SK-N-SH (cell line): ENCODE measurements around the gene PADI2. TPM values are rescaled to one million over a fixed set of nuclear protein-coding genes. Genes with fewer than 3 reads are reported as not detected.

ENCODE experiments used
- CTCF ChIA-PET: fragments of 300-600, 350-600 bp; formaldehyde crosslinking; extraction: SDS; loops from one replicate; lab custom pipeline; 2021; lab: Yijun Ruan, JAX
- POLR2A ChIA-PET: fragments of 350-600 bp; sonication (Branson Sonifier 250); formaldehyde crosslinking; extraction: SDS; loops from one replicate; lab custom pipeline; 2020; ENCODE audit warnings: antibody characterized with exemption, inconsistent platforms; lab: Yijun Ruan, JAX
- DNase-seq: peaks from one replicate; pipeline ENCODE4 v3.0.0; 2012
- H2AFZ ChIP-seq: fragments of 200-600 bp; sonication (generic); 2 replicates; pipeline ENCODE4 v1.8.1; 2016; ENCODE audit warnings: antibody characterized with exemption, mild to moderate bottlenecking, low read depth
- H3F3A ChIP-seq: fragments of 200-600 bp; sonication (generic); replicated peaks from 2 replicates; pipeline ENCODE3; 2016; ENCODE audit warnings: antibody characterized with exemption, mild to moderate bottlenecking; ENCODE audit not compliant: insufficient read depth
- H3K27ac ChIP-seq, 2 experiments: fragments of 200-500 bp in 1 of 2; fragments of 200-600 bp in 1 of 2; sonication (Bioruptor generic) in 1 of 2; sonication (generic), shearing (Covaris generic) in 1 of 2; 2 replicates each; pipeline versions ENCODE4 v1.5.1 to v1.6.1; 2014 to 2016; ENCODE audit warnings: low read depth in 2 of 2, inconsistent platforms in 1 of 2, low read length in 1 of 2, mild to moderate bottlenecking in 1 of 2, mixed read lengths in 1 of 2
- H3K27me3 ChIP-seq: fragments of 200-600 bp; sonication (generic), shearing (Covaris generic); 2 replicates; pipeline ENCODE4 v1.6.1; 2016; ENCODE audit warnings: mixed run types; ENCODE audit not compliant: insufficient read depth
- H3K36me3 ChIP-seq, 2 experiments: fragments of 200-500 bp in 1 of 2; fragments of 200-600 bp in 1 of 2; sonication (Bioruptor generic) in 1 of 2; sonication (generic) in 1 of 2; replicated peaks in 1 of 2; 2 replicates each; pipeline versions ENCODE3 to v1.5.1; 2014 to 2016; ENCODE audit warnings: low read length in 1 of 2, mild to moderate bottlenecking in 1 of 2; ENCODE audit not compliant: insufficient read depth in 2 of 2, control insufficient read depth in 1 of 2
- H3K4me1 ChIP-seq, 2 experiments: fragments of 200-500 bp in 1 of 2; fragments of 200-600 bp in 1 of 2; sonication (Bioruptor generic) in 1 of 2; sonication (generic), shearing (Covaris generic) in 1 of 2; 2 replicates each; pipeline versions ENCODE4 v1.5.1 to v1.6.1; 2014 to 2016; ENCODE audit warnings: low read depth in 1 of 2, low read length in 1 of 2, mixed run types in 1 of 2; ENCODE audit not compliant: insufficient read depth in 2 of 2, control insufficient read depth in 1 of 2
- H3K4me2 ChIP-seq: fragments of 200-600 bp; sonication (generic), shearing (Covaris generic); 2 replicates; pipeline ENCODE4 v1.6.1; 2017; ENCODE audit warnings: mixed run types
- H3K4me3 ChIP-seq, 2 experiments: fragments of 200-500 bp in 1 of 2; fragments of 200-600 bp in 1 of 2; sonication (Bioruptor generic) in 1 of 2; sonication (generic), shearing (Covaris generic) in 1 of 2; 2 replicates each; pipeline versions ENCODE4 v1.5.1 to v1.8.1; 2014 to 2016; ENCODE audit warnings: low read depth in 2 of 2, inconsistent platforms in 1 of 2, low read length in 1 of 2, mild to moderate bottlenecking in 1 of 2, mixed read lengths in 1 of 2, moderate library complexity in 1 of 2
- H3K79me2 ChIP-seq: fragments of 200-600 bp; sonication (generic); 2 replicates; pipeline ENCODE4 v1.8.1; 2017; ENCODE audit warnings: mild to moderate bottlenecking; ENCODE audit not compliant: insufficient read depth
- H3K9ac ChIP-seq: fragments of 200-600 bp; sonication (generic); 2 replicates; pipeline ENCODE4 v1.6.1; 2017; ENCODE audit warnings: mixed run types
- H3K9me2 ChIP-seq: fragments of 200-600 bp; sonication (generic); 2 replicates; pipeline ENCODE4 v1.6.1; 2017; ENCODE audit warnings: mixed run types
- H3K9me3 ChIP-seq: fragments of 200-600 bp; sonication (generic); 2 replicates; pipeline ENCODE4 v1.6.1; 2017; ENCODE audit warnings: mixed run types, mild to moderate bottlenecking, moderate library complexity
- H4K20me1 ChIP-seq: fragments of 200-600 bp; sonication (generic); 2 replicates; pipeline ENCODE4 v1.6.1; 2017; ENCODE audit warnings: mild to moderate bottlenecking, mixed run types; ENCODE audit not compliant: insufficient read depth
- CTCF ChIP-seq: fragments of 200-600 bp; sonication (generic); IDR thresholded peaks from 2 replicates; pipeline ENCODE4 v1.6.1; 2017; ENCODE audit warnings: antibody characterized with exemption, mild to moderate bottlenecking, moderate library complexity
- EZH2phosphoT487 ChIP-seq: fragments of 200-600 bp; sonication (generic); IDR thresholded peaks from 2 replicates; pipeline ENCODE4 v1.6.1; 2017; ENCODE audit warnings: low read depth, mixed run types, mild to moderate bottlenecking, antibody characterized with exemption, moderate library complexity, borderline replicate concordance
- FOXM1 ChIP-seq: IDR thresholded peaks from 2 replicates; pipeline ENCODE4 v1.4.0; 2012; ENCODE audit warnings: low read depth, mild to moderate bottlenecking
- GATA2 ChIP-seq: sonication (generic); formaldehyde crosslinking; IDR thresholded peaks from 2 replicates; pipeline ENCODE4 v1.5.0; 2020; ENCODE audit warnings: mild to moderate bottlenecking, missing genetic modification reagents
- IRF3 ChIP-seq: fragments of 150-350 bp; IDR thresholded peaks from 2 replicates; pipeline ENCODE4 v1.6.1; 2016; ENCODE audit warnings: mild to moderate bottlenecking, low read depth, low read length
- MEF2A ChIP-seq: IDR thresholded peaks from 2 replicates; pipeline ENCODE4 v1.4.0; 2012; ENCODE audit warnings: low read depth, borderline replicate concordance
- MXI1 ChIP-seq: IDR thresholded peaks from 2 replicates; pipeline ENCODE4 v1.6.1; 2012; ENCODE audit warnings: mild to moderate bottlenecking, low read depth, low read length, improper control_type of control experiment
- NRF1 ChIP-seq: IDR thresholded peaks from 2 replicates; pipeline ENCODE4 v1.6.1; 2012; ENCODE audit warnings: low read depth, mild to moderate bottlenecking, low read length
- PBX3 ChIP-seq: IDR thresholded peaks from 2 replicates; pipeline ENCODE4; 2012
- RAD21 ChIP-seq: IDR thresholded peaks from 2 replicates; pipeline ENCODE4 v1.6.1; 2012; ENCODE audit warnings: mild to moderate bottlenecking, low read length
- RFX5 ChIP-seq: IDR thresholded peaks from 2 replicates; pipeline ENCODE4 v1.6.1; 2012; ENCODE audit warnings: mild to moderate bottlenecking, improper control_type of control experiment, low read length
- RXRA ChIP-seq: IDR thresholded peaks from 2 replicates; pipeline ENCODE4 v1.4.0; 2012; ENCODE audit warnings: low read depth, mild to moderate bottlenecking, borderline replicate concordance
- SIN3A ChIP-seq: IDR thresholded peaks from 2 replicates; pipeline ENCODE4 v1.6.1; 2012; ENCODE audit warnings: low read depth, mild to moderate bottlenecking, low read length, moderate library complexity, borderline replicate concordance
- SMC3 ChIP-seq: IDR thresholded peaks from 2 replicates; pipeline ENCODE4 v1.6.1; 2012; ENCODE audit warnings: low read depth, low read length, improper control_type of control experiment
- TAF1 ChIP-seq: IDR thresholded peaks from 2 replicates; pipeline ENCODE4 v1.6.1; 2012; ENCODE audit warnings: low read depth, mild to moderate bottlenecking, low read length, moderate library complexity, borderline replicate concordance
- TCF12 ChIP-seq: IDR thresholded peaks from 2 replicates; pipeline ENCODE4 v1.4.0; 2012
- USF2 ChIP-seq: fragments of 150-350 bp; IDR thresholded peaks from 2 replicates; pipeline ENCODE4 v1.6.1; 2017; ENCODE audit warnings: antibody characterized with exemption, low read length, low read depth, borderline replicate concordance
- ZBTB33 ChIP-seq: IDR thresholded peaks from 2 replicates; pipeline ENCODE4 v1.4.0; 2012; ENCODE audit warnings: low read depth, borderline replicate concordance
- WGBS: methylation state at CpG from one replicate; pipeline ENCODE4 v1.1.6; 2017; ENCODE audit warnings: low lambda C conversion rate; 5-methylcytosine and 5-hydroxymethylcytosine counted together
- polyA plus RNA-seq, 3 experiments: library from polyadenylated mRNA; depleted of rRNA; stranded (reverse); fragments of >200 nt; gene quantifications; 2 replicates each; pipeline ENCODE4 v1.2.3, GENCODE V29; 2012

The PADI2 gene
- polyA plus RNA-seq, 1 of the 3 experiments (the other 2 are of a cell fraction): 0.58 TPM

GRCh38 chr1:17094664-17095063 is 24.6 kb downstream of the PADI2 start:
- no peak overlapping the region for H3K9ac ChIP-seq
- no peaks in the 10 kb centered on the region for H3K36me3 ChIP-seq
- H3K4me3 ChIP-seq: no peak overlapping the region
- no peaks in the 10 kb centered on the region for H3K9me2 ChIP-seq
- POLR2A ChIA-PET: no interaction called here
- H3K4me1 ChIP-seq: no peaks in the 10 kb centered on the region
- H2AFZ ChIP-seq: no peak overlapping the region
- no peak overlapping the region for H3K27ac ChIP-seq
- no peaks in the 10 kb centered on the region for H3K27me3 ChIP-seq
- no peaks in the 10 kb centered on the region for H4K20me1 ChIP-seq
- no peaks in the 10 kb centered on the region for H3F3A ChIP-seq
- CTCF ChIA-PET: interaction anchor here (0.9 kb wide), 1 partner anchor 31 kb away, joined by 3 read pairs; no protein-coding TSS in a partner anchor
- no peaks in the 10 kb centered on the region for H3K9me3 ChIP-seq
- DNase-seq: no peak
- H3K79me2 ChIP-seq: no peaks in the 10 kb centered on the region
- TF ChIP-seq CTCF (no peak), FOXM1 (no peak), IRF3 (no peak), RXRA (no peak), RAD21 (no peak), TAF1 (no peak), MXI1 (no peak), EZH2phosphoT487 (no peak), RFX5 (no peak), MEF2A (no peak), SMC3 (no peak)
- H3K4me2 ChIP-seq: no peak overlapping the region
- 49% methylated on average over 4 of the region's 5 CpGs for WGBS

DNA sequence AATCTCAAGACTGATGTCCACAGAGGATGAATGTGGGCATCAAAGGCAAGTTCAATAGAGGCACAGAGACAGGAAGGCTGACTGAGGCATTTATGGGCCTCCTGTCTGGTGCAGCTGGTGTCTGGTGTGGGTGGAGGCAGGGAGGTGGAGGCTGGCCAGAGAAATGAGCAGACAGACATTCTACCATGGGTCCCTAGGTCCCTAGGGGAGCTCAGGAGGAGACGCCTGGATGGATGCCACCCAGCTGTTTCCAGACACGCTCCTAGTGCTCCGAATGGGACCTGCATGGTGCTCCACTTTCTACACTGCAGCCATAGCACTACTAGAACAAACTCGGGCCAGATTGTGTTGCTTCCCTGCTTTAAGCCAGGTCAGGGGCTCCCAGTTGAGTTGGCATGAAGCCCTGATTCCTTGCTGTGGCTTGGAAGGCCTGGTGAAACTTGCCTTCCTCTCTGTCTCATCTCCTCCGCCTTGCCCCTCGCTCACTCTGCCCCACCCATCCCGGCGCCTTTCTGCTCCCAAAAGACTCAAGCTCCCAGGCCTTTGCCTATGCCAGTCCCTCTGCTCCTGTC is 25.3 kb downstream of the PADI2 start:
- TF ChIP-seq USF2: no peak
- no peak for TF ChIP-seq GATA2 (CRISPR knock-in tag)
- no peak for TF ChIP-seq CTCF
- TF ChIP-seq SIN3A: no peak
- no peak for TF ChIP-seq ZBTB33
- no peak for TF ChIP-seq PBX3
- no peak for TF ChIP-seq NRF1
- TF ChIP-seq FOXM1: no peak
- TF ChIP-seq TCF12: no peak
- Histone ChIP-seq H2AFZ (no peak overlapping the region), H3K9me3 (no peaks in the 10 kb centered on the region), H3K9me2 (no peaks in the 10 kb centered on the region), H3K79me2 (no peaks in the 10 kb centered on the region), H3K4me2 (no peak overlapping the region), H3K36me3 (no peaks in the 10 kb centered on the region), H4K20me1 (no peaks in the 10 kb centered on the region), H3K4me1 (no peaks in the 10 kb centered on the region), H3K27ac (no peak overlapping the region), H3K9ac (no peak overlapping the region), H3K27me3 (no peaks in the 10 kb centered on the region), H3K4me3 (no peak overlapping the region), H3F3A (no peaks in the 10 kb centered on the region)
- WGBS: 77% methylated on average over 8 of the region's 8 CpGs
- CTCF ChIA-PET: interaction anchor here (0.9 kb wide), 1 partner anchor 32 kb away, joined by 3 read pairs; no protein-coding TSS in a partner anchor
- POLR2A ChIA-PET: no interaction called here
- no peak for DNase-seq
